ENCODE measurements around the gene UBE2J1. TPM values are rescaled to one million over a fixed set of nuclear protein-coding genes. Genes with fewer than 3 reads are reported as not detected.
"Not testable (repeated sequence)": the region's sequence is repeated elsewhere in the genome, so short reads cannot be mapped to it uniquely, and the experiment has no call there.

UBE2J1 gene
- total RNA-seq, 1 experiment from 2014 or later: 44.2 TPM

DNA sequence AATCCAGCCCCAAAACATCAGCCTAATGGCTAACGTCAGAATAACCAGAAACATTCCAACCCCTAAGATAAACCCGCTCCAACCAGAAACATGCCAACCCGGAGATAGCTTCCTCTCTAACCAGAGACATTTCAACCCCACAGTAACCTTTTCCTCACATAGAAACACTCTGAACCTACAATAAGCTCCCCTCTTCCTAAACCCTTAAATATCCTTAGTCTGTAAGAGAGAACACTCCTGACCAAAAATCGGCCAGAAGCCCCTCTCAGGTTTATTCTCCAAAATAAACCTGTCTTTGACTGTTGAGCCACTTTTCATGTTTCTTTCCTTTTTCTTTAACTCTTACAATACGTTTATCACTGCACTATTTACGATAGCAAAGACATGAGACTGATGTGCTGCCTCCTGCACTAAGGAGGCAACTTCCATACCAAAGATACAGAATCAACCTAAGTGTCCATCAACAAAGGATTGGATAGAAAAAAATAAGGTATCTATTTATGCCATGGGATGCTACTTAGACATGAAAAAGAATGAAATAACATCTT, 32.4 kb downstream of the UBE2J1 start:
- no peak for DNase-seq (ENCODE audit: low read depth)

DNA sequence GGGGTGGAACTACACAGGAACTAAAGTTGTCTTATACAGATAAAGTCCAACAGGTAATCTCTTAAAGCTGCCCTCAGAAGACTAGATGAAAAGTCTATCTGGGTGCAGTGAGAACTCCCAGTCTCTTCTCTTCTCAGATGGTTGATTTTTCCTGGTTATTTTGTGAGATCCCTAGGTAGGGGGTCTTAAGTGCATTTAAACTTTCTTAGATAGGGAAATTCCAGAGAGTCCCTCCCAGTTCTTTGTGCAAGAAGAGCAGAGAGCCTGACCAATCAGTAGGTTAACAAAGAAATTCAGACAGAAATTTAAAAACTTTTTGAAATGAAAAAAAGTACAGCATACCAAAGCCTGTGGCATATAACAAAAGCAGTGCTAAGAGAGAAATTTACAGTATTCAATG, 35.5 kb downstream of the UBE2J1 start:
- DNase-seq (ENCODE audit: low read depth): no peak

DNA sequence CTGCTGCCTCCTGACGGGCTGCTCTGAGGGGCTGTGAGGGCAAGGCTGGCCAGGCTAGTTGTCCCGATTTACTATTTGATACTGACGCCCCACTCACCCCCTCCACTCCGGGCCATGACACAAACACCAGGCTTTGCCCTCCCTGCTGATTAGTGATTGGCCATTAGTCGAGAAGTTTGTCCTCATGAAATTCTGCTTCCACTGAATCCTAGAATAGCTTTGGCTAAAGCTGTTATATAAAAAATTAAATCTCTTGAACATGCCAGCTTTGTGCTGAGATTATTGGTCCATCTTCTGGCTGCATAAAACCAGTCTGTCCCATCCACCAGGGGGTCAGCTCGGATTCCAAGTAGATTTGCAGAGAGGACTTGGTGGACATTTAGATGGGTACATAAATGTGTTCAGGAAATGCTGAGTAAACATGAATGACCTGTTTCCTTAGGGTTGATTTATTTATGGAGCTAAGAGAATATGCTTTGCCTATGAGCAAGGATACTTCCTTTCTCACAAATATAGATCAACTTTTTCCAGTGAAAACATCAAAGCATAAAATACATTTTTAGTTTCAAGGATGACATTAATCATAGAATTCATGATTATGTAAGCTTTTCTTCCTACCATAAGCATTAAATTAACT, 37.2 kb downstream of the UBE2J1 start, which contains the start of gene GABRR2:
GABRR2 (minus strand) TSS at position 51 of the 637 bp plus-strand sequence. CDS start 134 bp downstream, outside the sequence.
- DNase-seq (ENCODE audit: low read depth): no peak

DNA sequence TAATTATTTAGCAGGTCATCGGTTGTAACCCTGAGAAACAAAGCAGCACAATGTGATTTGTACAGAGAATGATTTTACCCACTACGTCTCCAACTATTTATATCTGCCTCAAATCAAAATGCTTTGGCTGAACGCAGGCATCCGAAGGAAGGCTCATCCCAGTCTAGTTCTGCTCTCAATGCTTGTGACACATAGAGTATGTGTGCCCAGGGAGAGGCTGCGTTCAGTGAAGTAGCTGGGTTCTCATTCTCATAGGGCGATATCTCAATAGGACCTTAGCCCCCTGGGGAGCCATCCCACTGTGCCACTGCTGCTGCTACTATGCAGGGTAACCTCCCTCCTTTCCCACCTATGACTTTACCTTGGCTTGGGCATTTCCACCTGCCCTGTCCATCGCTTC, 37.8 kb downstream of the UBE2J1 start:
- no peak for DNase-seq (ENCODE audit: low read depth)

DNA sequence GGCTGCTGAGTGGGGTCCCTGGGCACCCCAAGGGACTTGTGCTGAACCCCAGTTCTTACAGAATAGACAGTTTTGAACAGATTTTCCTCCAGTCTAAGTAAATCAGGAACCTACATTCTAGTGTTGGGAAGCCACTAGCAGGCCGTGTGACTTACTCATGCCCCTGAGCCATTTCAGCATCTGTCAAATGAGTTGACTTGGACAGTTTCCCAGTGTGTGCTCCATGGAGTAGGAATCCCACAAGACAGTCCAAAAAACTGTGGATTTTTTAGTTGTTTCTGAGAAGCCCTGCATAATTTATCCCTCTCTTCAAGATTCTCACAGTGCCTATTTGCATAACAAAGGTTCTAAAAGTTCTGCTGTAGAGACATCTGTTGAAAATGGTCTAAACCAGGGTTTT, 39.5 kb downstream of the UBE2J1 start:
- DNase-seq (ENCODE audit: low read depth): peak; percentile 96

DNA sequence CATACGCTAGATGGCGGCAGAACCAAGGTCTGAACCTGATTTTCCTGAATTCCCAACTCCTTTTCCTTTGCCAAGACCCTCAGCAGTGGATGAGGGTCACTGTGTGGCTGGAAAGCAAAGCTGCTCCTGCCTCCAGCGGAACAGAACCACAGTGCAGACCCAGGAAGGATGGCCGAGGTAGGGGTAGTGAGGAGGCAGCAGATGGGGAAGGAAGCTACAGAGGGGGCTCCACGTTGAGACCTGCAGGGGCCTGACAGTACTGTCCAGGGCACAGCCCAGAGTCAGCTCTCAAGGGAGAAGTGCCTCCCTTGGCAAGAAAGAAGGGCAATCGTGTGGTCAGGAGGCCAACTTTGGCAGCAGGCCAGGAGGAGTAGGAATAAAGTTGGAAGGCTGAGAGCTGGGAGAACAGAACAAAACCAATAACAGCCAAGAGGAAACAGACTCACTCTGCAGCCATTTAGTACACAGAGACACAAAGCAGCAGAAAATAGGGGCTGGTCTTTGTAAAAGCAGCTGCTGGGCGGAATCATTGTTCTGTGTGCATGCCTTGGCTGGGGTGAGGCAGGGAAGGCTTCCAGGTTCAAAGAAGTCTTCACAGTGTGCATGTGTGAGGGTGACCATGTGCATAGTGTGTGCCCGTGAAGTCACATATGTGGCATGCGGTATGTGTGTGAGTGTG, 40.5 kb downstream of the UBE2J1 start:
- DNase-seq (ENCODE audit: low read depth): peak; percentile 85

DNA sequence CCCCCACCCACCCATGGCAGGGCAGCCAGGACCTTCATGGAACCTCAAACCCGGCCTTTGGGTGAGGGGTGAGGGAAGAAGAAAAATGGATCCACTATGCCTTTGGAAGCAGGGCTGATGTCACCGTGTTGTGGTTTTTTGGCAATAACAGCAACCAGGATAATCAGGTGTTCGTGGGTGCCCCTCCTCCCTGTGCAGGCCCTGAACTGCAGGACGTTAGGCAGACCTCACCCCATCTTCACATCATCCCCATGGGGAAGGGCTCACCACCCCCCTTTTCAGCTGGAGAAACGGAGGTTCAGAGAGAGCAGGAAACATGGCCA, 41.0 kb downstream of the UBE2J1 start:
- DNase-seq (ENCODE audit: low read depth): no peak

DNA sequence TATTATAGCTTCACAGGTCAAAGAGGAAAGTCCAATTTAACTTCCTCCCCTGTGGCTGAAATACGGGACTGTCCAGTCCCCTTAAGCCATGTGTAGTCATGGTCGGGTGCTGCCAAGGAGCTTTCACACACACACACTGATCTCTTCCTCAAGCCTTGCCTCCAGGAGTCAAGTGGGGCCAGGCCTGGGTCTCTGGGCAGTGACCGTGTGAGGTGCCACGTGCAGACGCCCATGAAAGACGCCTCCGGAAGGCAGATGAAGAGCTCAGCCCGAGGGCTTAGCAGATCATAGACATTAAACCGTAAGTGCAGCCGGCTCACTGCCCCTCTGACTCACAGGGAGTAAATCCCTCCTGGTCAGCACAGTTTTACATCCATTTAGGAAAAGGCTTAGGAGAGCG, 41.6 kb downstream of the UBE2J1 start:
- DNase-seq (ENCODE audit: low read depth): peak; percentile 97

DNA sequence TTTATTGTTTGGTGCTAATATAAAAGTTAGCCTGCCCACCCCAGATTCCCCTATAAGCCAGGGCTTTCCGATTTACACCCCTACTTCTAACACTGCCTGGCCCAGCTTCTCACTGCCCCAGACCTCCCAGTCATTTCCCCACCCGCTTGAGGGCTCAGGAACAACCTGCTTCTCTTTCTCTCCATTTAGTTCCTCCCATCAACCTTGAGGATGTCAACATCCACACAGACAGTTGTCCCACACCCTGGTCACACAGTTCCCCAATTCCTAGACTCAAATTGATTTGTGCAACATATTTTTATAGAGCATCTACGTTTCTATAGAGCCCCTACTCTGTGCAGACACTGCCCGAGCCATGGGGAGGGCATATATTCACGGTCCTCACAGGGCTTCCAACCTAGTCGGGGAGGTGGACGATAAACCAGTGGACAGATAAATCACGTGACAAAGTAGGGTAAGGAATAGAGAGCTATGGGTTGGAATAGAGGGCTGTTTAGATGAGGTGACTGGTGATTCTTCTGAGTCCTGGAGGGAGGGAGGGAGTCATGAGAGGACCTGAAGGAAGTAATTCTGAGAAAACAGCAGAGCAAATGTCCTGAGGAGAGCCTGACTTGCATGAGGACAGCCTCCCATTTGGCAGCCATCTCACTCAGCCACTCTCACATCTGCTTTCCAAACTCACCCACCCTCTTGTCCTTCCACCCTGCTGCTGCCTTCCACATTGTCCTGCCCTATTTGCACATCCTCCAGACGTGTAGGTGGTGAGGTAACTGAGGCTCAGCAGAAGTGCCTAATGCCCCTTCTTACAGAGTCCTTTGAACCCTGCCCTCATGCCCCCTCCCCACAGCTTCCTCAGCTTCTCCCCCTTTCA, 43.8 kb downstream of the UBE2J1 start:
- no peak for DNase-seq (ENCODE audit: low read depth)

DNA sequence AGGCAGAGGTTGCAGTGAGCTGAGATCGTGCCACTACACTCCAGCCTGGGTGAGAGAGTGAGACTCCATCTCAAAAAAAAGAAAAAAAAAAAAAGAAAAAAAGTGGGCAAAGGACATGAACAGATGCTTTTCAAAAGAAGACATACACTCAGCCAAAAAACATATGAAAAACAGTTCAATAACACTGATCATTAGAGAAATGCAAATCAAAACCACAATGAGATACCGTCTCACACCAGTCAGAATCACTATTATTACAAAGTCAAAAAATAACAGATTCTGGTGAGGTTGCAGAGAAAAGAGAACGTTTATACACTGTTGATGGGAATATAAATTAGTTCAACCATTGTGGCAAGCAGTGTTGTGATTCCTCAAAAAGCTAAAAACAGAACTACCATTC, 48.0 kb downstream of the UBE2J1 start:
- DNase-seq (ENCODE audit: low read depth): not testable (repeated sequence)

DNA sequence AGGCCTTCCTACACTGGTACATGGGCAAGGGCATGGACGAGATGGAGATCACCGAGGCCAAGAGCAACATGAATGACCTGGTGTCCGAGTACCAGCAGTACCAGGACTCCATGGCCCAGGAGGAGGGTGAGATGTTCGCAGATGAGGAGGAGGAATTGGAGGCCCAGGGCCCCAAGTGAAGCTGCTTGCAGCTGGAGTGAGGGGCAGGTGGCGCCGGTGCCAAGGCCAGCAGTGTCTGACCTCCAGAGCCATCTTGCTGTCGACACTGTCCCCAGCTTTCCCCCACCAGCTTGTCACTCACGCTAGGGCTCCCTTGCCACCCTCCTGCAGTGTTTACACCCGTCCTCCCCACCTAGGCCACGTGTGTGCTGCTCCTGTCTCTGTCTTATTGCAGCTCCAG, 49.6 kb downstream of the UBE2J1 start:
- no peak for DNase-seq (ENCODE audit: low read depth)

DNA sequence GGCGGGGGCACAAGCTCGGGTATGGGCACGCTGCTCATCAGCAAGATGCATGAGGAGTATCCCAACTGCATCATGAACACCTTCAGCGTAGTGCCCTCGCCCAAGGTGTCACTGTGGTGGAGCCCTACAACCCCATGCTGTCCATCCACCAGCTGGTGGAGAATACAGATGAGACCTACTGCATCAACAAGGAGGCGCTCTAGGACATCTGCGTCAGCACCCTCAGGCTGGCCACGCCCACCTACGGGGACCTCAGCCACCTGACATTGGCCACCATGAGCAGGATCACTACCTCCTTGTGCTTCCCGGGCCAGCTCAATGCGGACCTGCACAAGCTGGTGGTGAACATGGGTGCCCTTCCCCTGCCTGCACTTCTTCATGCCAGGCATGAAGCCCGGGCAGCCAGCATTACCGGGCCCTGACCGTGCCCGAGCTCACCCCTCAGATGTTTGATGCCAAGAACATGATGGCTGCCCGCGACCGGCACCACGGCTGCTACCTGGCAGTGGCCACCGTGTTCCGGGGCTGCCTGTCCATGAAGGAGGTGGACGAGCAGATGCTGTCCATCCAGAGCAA, 50.2 kb downstream of the UBE2J1 start:
- no peak for DNase-seq (ENCODE audit: low read depth)

DNA sequence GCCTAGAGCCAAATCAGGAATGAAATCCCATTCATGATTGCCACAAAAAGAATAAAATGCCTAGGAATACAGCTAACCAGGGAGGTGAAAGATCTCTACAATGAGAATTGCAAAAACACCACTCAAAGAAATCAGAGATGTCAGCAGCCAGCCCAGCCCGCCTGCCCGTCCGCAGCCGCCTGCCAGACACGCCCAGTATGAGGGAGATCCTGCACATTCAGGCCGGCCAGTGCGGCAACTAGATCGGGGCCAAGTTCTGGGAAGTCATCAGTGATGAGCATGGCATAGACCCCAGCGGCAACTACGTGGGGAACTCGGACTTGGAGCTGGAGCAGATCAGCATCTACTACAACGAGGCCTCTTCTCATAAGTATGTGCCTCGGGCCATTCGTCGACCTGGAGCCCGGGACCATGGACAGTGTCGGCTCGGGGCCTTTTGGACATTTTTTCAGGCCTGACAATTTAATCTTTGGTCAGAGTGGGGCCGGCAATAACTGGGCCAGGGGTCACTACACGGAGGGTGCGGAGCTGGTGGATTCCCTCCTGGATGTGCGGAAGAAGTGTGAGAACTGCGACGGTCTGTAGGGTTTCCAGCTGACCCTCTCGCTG, 50.8 kb downstream of the UBE2J1 start:
- DNase-seq (ENCODE audit: low read depth): no peak

DNA sequence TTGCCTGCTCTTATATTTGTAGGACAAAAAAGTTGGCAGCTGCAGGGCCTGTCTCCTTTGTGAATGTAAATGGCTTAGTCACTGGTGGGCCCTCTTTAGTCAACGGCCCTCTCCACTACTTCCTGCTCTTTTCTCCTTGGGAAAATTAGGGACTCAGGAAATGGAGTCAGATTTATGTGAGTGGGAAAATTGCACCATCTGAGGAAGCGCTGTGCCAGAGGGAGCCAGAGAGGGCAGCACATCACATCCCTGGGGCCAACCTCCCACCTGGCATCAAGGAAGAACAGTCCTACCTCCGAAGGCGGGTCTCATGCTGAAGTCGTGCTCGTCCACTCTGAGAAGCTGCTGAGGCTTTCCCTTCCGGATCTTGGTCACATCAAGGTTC, 53.1 kb downstream of the UBE2J1 start:
- DNase-seq (ENCODE audit: low read depth): peak; percentile 42

DNA sequence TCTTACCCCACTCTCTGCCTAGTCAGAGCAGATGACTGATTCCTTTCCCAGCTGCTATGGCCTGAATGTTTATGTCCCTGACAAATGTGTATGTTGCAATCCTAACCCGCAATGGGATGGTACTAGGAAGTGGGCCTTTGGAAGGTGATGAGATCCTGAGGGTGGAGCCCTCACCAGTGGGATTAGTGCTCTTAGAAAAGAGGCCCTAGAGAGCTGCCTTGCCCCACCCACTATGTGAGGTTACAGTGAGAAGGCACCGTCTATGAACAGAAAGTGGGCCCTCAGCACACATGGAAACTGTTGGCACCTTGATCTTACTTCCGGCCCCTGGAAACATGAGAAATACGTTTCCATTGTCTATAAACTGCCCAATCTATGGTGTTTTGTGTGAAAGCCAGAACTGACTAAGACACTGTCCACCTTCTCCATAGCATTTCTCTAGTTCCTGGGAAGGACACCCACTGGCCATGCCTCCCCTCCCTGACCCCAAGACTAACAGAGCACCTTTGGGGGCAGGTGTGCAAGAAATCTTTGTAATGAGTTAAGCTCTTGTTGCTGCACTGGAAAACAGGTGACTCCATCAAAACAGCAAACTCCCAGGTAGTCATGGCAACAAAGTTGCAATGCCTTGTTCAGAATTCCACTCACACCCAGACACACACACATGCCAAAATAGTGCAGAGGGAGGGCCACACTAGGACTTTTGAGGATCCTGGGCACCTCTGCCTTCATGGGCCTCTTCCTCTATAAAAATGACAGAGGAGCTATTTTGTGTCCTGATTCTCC, 53.6 kb downstream of the UBE2J1 start:
- DNase-seq (ENCODE audit: low read depth): peak; percentile 84

DNA sequence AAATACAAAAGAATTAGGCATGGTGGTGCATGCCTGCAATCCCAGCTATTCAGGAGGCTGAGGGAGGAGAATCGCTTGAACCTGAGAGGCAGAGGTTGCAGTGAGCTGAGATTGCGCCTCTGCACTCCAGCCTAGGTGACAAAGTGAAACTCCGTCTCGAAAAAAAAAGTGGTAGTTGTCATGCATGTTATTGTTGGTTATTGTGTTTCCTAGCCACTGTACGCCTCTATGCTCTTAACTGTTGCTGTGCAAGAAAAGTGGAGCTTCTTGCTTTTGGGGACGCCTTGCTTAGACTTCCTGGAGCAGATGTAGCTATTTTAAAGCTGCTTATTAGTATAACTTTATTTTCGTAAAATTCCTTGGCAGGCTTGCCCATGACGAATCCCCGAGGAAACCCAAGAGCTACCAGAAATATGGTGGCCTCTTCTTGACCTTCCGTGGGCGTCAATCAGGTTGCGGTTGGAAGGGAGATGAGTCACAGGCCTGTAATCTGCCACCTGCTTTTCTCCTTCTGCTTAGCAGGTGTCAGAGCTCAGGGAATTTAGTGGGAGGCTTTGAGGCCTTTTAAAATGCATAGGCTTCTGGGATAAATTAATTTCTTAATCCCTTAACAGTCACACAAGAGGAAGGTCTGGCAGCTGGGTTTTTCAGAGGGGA, 54.7 kb downstream of the UBE2J1 start:
- peak; percentile 96 for DNase-seq (ENCODE audit: low read depth)

DNA sequence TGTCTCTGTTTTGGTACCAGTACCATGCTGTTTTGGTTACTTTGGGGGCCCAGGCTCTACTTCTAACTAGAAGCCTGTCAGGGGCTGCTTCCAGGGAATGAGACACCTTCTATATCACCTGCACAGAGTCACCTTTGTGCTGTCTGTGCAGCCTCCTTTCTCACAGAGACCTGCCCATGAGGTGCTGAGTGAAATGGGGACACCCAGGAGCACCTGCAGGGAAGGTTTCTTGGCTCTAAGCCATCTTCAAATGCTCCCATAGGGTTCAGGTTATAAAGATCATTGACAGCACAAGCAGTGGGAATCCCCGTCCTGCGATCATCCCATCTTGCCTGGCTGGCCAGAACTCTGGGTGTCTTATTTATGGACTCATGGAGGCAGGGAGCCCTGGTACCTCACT, 56.5 kb downstream of the UBE2J1 start:
- no peak for DNase-seq (ENCODE audit: low read depth)

DNA sequence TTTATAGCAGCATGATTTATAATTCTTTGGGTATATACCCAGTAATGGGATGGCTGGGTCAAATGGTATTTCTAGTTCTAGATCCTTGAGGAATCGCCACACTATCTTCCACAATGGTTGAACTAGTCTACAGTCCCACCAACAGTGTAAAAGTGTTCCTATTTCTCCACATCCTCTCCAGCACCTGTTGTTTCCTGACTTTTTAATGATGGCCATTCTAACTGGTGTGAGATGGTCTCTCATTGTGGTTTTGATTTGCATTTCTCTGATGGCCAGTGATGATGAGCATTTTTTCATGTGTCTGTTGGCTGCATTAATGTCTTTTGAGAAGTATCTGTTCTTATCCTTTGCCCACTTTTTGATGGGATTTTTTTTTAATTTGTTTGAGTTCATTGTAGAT, 57.4 kb downstream of the UBE2J1 start:
- DNase-seq (ENCODE audit: low read depth): not testable (repeated sequence)

DNA sequence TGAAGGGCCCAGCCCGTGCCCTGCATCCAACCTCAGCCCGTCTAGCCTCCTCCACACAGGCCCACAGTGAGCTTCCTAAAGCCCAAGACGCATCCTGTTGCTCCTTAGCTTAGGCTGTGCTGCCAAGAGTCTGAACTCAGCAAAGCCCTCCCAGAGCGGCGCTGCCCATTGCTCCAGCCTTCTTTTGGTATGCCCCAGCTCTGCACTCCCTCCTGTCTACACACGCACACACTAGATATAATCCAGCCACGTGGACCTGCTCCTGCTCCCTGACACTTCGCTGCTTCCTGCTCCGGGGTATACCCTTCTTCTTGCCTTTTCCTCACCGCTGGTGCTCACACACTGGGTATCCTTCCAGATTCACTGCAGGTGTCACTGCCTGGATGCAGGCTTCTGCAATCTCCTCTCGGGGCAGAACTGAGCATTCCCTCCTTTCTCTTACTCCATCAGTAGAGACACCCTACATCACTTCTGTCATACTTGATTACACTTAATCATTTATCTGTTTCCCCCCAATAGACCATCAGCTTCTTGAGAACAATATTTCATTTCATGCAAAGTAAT, 61.2 kb downstream of the UBE2J1 start:
- DNase-seq (ENCODE audit: low read depth): no peak
